ENCODE data around the gene PCDHB16.
"Not testable (repeated sequence)": the region's sequence is repeated elsewhere in the genome, so short reads cannot be mapped to it uniquely, and the experiment has no call there.

PCDHB16 gene

DNA sequence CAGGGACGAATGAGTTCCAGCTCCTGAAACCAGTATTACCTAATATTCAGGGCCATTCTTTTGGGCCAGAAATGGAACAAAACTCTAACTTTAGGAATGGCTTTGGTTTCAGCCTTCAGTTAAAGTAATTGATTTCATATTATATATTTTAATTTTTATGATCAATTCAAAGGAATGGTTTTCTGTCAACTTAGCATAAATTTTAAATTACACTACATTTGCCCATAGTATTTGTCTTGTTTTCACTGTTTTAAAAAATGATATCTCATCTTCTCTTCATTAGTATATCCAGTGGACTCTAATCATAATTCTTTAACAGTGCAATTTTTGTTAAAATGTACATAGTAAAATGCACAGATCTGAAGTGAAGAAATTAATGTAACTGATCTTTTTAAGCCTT is 1.9 kb upstream of the PCDHB16 start:
- H3K4me1 ChIP-seq (ENCODE audit: low read depth, poor library complexity, severe bottlenecking): no peaks in the 10 kb centered on the region
- H3K79me2 ChIP-seq (ENCODE audit: insufficient read depth, low read depth): no peaks in the 10 kb centered on the region

DNA sequence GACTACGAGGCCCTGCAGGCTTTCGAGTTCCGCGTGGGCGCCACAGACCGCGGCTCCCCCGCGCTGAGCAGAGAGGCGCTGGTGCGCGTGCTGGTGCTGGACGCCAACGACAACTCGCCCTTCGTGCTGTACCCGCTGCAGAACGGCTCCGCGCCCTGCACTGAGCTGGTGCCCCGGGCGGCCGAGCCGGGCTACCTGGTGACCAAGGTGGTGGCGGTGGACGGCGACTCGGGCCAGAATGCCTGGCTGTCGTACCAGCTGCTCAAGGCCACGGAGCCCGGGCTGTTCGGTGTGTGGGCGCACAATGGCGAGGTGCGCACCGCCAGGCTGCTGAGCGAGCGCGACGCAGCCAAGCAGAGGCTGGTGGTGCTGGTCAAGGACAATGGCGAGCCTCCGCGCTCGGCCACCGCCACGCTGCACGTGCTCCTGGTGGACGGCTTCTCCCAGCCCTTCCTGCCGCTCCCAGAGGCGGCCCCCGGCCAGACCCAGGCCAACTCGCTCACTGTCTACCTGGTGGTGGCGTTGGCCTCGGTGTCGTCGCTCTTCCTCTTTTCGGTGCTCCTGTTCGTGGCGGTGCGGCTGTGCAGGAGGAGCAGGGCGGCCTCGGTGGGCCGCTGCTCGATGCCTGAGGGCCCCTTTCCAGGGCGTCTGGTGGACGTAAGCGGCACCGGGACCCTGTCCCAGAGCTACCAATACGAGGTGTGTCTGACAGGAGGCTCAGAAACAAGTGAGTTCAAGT is 2.1 kb downstream of the PCDHB16 start:
- H3K27me3 ChIP-seq (ENCODE audit: insufficient read depth, low read depth); H3K36me3 ChIP-seq (ENCODE audit: insufficient read depth); H3K4me1 ChIP-seq (ENCODE audit: low read depth, poor library complexity, severe bottlenecking); H2AFZ ChIP-seq (ENCODE audit: low read depth); H3K4me2 ChIP-seq; H3K4me3 ChIP-seq (IDR thresholded peaks at IDR 0.05; ENCODE audit: insufficient read depth, low read depth, low read length); H3K27ac ChIP-seq; H4K20me1 ChIP-seq (ENCODE audit: insufficient read depth); H3K9ac ChIP-seq; H3K79me2 ChIP-seq (ENCODE audit: insufficient read depth, low read depth): not testable (repeated sequence)

More for the DNA sequence above, 1.9 kb upstream of the PCDHB16 start:
- Histone ChIP-seq H3K9ac (no peak overlapping the region), H3K27me3 (ENCODE audit: insufficient read depth, low read depth) (no peaks in the 10 kb centered on the region), H3K27ac (no peak overlapping the region), H4K20me1 (ENCODE audit: insufficient read depth) (no peaks in the 10 kb centered on the region), H3K4me3 (IDR thresholded peaks at IDR 0.05; ENCODE audit: insufficient read depth, low read depth, low read length) (no peak overlapping the region), H3K36me3 (ENCODE audit: insufficient read depth) (no peaks in the 10 kb centered on the region), H3K4me2 (no peak overlapping the region), H2AFZ (ENCODE audit: low read depth) (no peak overlapping the region)
- TF ChIP-seq, protein P1, sequence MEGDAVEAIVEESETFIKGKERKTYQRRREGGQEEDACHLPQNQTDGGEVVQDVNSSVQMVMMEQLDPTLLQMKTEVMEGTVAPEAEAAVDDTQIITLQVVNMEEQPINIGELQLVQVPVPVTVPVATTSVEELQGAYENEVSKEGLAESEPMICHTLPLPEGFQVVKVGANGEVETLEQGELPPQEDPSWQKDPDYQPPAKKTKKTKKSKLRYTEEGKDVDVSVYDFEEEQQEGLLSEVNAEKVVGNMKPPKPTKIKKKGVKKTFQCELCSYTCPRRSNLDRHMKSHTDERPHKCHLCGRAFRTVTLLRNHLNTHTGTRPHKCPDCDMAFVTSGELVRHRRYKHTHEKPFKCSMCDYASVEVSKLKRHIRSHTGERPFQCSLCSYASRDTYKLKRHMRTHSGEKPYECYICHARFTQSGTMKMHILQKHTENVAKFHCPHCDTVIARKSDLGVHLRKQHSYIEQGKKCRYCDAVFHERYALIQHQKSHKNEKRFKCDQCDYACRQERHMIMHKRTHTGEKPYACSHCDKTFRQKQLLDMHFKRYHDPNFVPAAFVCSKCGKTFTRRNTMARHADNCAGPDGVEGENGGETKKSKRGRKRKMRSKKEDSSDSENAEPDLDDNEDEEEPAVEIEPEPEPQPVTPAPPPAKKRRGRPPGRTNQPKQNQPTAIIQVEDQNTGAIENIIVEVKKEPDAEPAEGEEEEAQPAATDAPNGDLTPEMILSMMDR (conservative IDR thresholded peaks at IDR 0.05; ENCODE audit: low read depth, low read length): no peak

DNA sequence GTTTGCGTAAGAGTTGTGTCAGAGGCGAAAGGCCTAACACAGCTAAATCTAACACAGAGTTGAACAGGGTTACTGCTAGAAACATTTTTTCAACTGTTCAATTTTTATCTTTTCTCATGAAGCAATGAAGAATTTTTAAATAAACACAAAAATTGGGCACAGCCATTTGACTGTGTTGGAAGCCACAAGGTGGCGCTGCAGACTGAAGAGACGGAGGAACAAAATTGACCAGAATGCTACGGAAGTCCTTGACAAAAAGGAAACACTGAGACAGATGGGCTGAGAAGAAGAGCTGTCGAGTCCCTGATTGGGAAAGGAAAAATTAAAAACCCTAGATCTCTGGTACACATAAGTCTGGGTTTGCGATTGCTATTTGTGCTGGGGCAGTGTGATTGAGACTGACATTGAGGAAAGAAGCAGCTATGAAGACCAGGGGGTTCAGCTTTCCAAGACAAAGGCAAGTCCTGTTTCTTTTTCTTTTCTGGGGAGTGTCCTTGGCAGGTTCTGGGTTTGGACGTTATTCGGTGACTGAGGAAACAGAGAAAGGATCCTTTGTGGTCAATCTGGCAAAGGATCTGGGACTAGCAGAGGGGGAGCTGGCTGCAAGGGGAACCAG is 4.8 kb downstream of the PCDHB16 start, which contains the start of gene PCDHB9:
Gene PCDHB9 (plus strand): TSS at position 265 of the 616 bp plus-strand sequence. CDS start 158 bp downstream, at position 423.
- H3K27me3 ChIP-seq (ENCODE audit: insufficient read depth, low read depth): no peaks in the 10 kb centered on the region
- no peak within 1 kb of the TSS for H3K9ac ChIP-seq
- no peaks in the 10 kb centered on the region for H3K4me1 ChIP-seq (ENCODE audit: low read depth, poor library complexity, severe bottlenecking)
- H3K79me2 ChIP-seq (ENCODE audit: insufficient read depth, low read depth): no peaks in the 10 kb centered on the region
- TF ChIP-seq, protein P1 (conservative IDR thresholded peaks at IDR 0.05; ENCODE audit: low read depth, low read length): peak; percentile 70; the same call in 1 of the 2 replicates
- no peaks in the 10 kb centered on the region for H3K36me3 ChIP-seq (ENCODE audit: insufficient read depth)
- no peaks in the 10 kb centered on the region for H4K20me1 ChIP-seq (ENCODE audit: insufficient read depth)
- H3K4me2 ChIP-seq: no peak within 1 kb of the TSS
- H3K27ac ChIP-seq: no peak within 1 kb of the TSS
- H2AFZ ChIP-seq (ENCODE audit: low read depth): no peak within 1 kb of the TSS
- no peak within 1 kb of the TSS for H3K4me3 ChIP-seq (IDR thresholded peaks at IDR 0.05; ENCODE audit: insufficient read depth, low read depth, low read length)

DNA sequence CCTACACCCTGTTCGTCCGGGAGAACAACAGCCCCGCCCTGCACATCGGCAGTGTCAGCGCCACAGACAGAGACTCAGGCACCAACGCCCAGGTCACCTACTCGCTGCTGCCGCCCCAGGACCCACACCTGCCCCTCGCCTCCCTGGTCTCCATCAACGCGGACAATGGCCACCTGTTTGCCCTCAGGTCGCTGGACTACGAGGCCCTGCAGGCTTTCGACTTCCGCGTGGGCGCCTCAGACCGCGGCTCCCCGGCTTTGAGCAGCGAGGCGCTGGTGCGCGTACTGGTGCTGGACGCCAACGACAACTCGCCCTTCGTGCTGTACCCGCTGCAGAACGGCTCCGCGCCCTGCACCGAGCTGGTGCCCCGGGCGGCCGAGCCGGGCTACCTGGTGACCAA is 6.5 kb downstream of the PCDHB16 start:
- not testable (repeated sequence) for H3K79me2 ChIP-seq (ENCODE audit: insufficient read depth, low read depth); H4K20me1 ChIP-seq (ENCODE audit: insufficient read depth); H3K9ac ChIP-seq; H3K4me1 ChIP-seq (ENCODE audit: low read depth, poor library complexity, severe bottlenecking); H3K4me2 ChIP-seq; H3K36me3 ChIP-seq (ENCODE audit: insufficient read depth); H3K4me3 ChIP-seq (IDR thresholded peaks at IDR 0.05; ENCODE audit: insufficient read depth, low read depth, low read length); H3K27me3 ChIP-seq (ENCODE audit: insufficient read depth, low read depth); H2AFZ ChIP-seq (ENCODE audit: low read depth); H3K27ac ChIP-seq

DNA sequence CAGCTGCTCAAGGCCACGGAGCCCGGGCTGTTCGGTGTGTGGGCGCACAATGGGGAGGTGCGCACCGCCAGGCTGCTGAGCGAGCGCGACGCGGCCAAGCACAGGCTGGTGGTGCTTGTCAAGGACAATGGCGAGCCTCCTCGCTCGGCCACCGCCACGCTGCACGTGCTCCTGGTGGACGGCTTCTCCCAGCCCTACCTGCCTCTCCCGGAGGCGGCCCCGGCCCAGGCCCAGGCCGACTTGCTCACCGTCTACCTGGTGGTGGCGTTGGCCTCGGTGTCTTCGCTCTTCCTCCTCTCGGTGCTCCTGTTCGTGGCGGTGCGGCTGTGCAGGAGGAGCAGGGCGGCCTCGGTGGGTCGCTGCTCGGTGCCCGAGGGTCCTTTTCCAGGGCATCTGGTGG is 6.9 kb downstream of the PCDHB16 start:
- not testable (repeated sequence) for H3K27me3 ChIP-seq (ENCODE audit: insufficient read depth, low read depth); H3K4me2 ChIP-seq; H3K9ac ChIP-seq; H3K27ac ChIP-seq; H3K4me3 ChIP-seq (IDR thresholded peaks at IDR 0.05; ENCODE audit: insufficient read depth, low read depth, low read length); H3K4me1 ChIP-seq (ENCODE audit: low read depth, poor library complexity, severe bottlenecking); H2AFZ ChIP-seq (ENCODE audit: low read depth); H4K20me1 ChIP-seq (ENCODE audit: insufficient read depth); H3K36me3 ChIP-seq (ENCODE audit: insufficient read depth); H3K79me2 ChIP-seq (ENCODE audit: insufficient read depth, low read depth)

Data from KMS-11 (cell line).